HG03575 (cell line): ENCODE data around the gene DTL.

Source experiments
- ATAC-seq: cut with Tn5 transposase; IDR thresholded peaks from one replicate; pipeline ENCODE4 v1.9.1; 2021; ENCODE audit not compliant: unreplicated experiment, insufficient number of reproducible peaks, low FRiP score; ENCODE audit errors: extremely low read depth

The DTL gene

GRCh38 chr1:212152308-212152693 lies 116.8 kb downstream of the DTL start:
- no peak for ATAC-seq

- ATAC-seq = no peak
Observed at GRCh38 chr1:212152869-212153268, 117.3 kb downstream of the DTL start.

- no peak for ATAC-seq
Observed at GRCh38 chr1:212153635-212154034, 118.1 kb downstream of the DTL start.
